ENCODE measurements around the gene UBE2L3. TPM values are rescaled to one million over a fixed set of nuclear protein-coding genes. Genes with fewer than 3 reads are reported as not detected.
"Not testable (repeated sequence)": the region's sequence is repeated elsewhere in the genome, so short reads cannot be mapped to it uniquely, and the experiment has no call there.

UBE2L3 gene
- total and polyA plus RNA-seq, 2 of the 8 experiments (the other 6 are each of a cell fraction or from before 2014, with no cell fraction given): 63.5 to 90.0 TPM

DNA sequence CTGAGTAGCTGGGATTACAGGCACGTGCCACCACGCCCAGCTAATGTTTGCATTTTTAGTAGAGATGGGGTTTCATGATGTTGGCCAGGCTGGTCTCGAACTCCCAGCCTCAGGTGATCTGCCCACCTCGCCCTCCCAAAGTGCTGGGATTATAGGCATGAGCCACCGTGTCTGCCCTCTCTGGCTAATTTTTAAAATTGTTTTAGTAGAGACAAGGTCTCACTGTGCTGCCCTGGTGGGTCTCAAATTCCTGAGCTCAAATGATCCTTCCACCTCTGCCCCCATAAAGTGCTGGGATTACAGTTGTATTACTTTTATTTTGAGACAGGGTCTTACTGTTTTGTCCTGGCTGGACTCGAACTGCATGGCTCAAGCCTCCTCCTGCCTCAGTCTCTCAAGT is 78.0 kb downstream of the UBE2L3 start:
- H2AFZ ChIP-seq (ENCODE audit: low read length); H3K4ac ChIP-seq (replicated peaks; ENCODE audit: insufficient read length, low read depth, low read length); H4K8ac ChIP-seq (ENCODE audit: extremely low read depth, insufficient read depth, low read length); FAIRE-seq; H2BK20ac ChIP-seq (ENCODE audit: low read length); H3K4me2 ChIP-seq (ENCODE audit: insufficient read depth in 1 of 2, low read depth in 2 of 2, low read length in 2 of 2); H3K23ac ChIP-seq (ENCODE audit: insufficient read length); H3K23me2 ChIP-seq (ENCODE audit: low read depth, low read length); H2BK120ac ChIP-seq (replicated peaks; ENCODE audit: low read depth, low read length); H3K9me3 ChIP-seq (ENCODE audit: insufficient read depth in 2 of 2, low read depth in 1 of 2, low read length in 1 of 2); H3K79me1 ChIP-seq (ENCODE audit: low read depth, low read length); H3K79me2 ChIP-seq (ENCODE audit: control insufficient read depth in 1 of 2, insufficient read depth in 2 of 2, low read length in 2 of 2); H2BK12ac ChIP-seq (ENCODE audit: low read depth, low read length); DNase-seq (ENCODE audit: low read depth in 1 of 2, low spot score in 2 of 2); H4K5ac ChIP-seq (ENCODE audit: insufficient read length, low read depth, low read length); H3K27ac ChIP-seq (ENCODE audit: low read depth, low read length); H3K14ac ChIP-seq (ENCODE audit: insufficient read length); H3K18ac ChIP-seq (ENCODE audit: extremely low read depth, low read length); H2BK15ac ChIP-seq (ENCODE audit: low read length); H3K27me3 ChIP-seq (replicated peaks in 1 of 4; ENCODE audit: control insufficient read depth in 3 of 4, extremely low read depth in 1 of 4, insufficient read depth in 3 of 4, low read length in 3 of 4); H3K56ac ChIP-seq (replicated peaks; ENCODE audit: insufficient read length, low read depth, low read length); H3K4me1 ChIP-seq (replicated peaks in 1 of 4; ENCODE audit: control insufficient read depth in 3 of 4, insufficient read depth in 4 of 4, low read length in 3 of 4); H2BK5ac ChIP-seq (ENCODE audit: low read depth, low read length); H3K36me3 ChIP-seq (ENCODE audit: control insufficient read depth in 2 of 4, insufficient read depth in 4 of 4, low read length in 3 of 4); H3K9ac ChIP-seq (replicated peaks in 1 of 4; ENCODE audit: extremely low read depth in 1 of 4, low read depth in 3 of 4, low read length in 3 of 4); H2AK5ac ChIP-seq (ENCODE audit: low read depth, low read length); H3K4me3 ChIP-seq (ENCODE audit: extremely low read depth in 1 of 4, insufficient read depth in 2 of 4, low read depth in 3 of 4, low read length in 4 of 4); H4K91ac ChIP-seq (replicated peaks; ENCODE audit: insufficient read length, low read length): not testable (repeated sequence)
- POLR2A ChIA-PET (ENCODE audit: partially characterized antibody): interaction anchor here (5.7 kb wide), 1 partner anchor 16 kb away, joined by 74 read pairs; the partner anchor contains the start of genes CCDC116 and YDJC
- WGBS, 2 experiments (ENCODE audit: extremely low coverage in 1 of 2, insufficient coverage in 1 of 2, insufficient read length in 1 of 2, insufficient replicate concordance in 2 of 2, low coverage in 1 of 2, low lambda C conversion rate in 2 of 2, missing lambda C conversion rate in 1 of 2): 90% methylated on average over 6 of the region's 6 CpGs; no CpG with 5 or more reads in 1 of the 2 experiments
- H4K20me1 ChIP-seq (replicated peaks in 1 of 2; ENCODE audit: control insufficient read depth in 1 of 2, insufficient read depth in 2 of 2, low read length in 2 of 2): peaks cover 0 to 13% of the 10 kb centered on the region in 2 experiments
- CTCF ChIA-PET (ENCODE audit: partially characterized antibody): interaction anchor here (0.7 to 22.2 kb wide), 15 partner anchors 8 to 194 kb away, joined by 3 to 499 read pairs (median 7); partner anchors contain the start of genes CCDC116 and YDJC
